ENCODE results near the gene MTA2.

GRCh38 chr11:62573592-62574362 is 27.9 kb downstream of the MTA2 start, which contains the start of gene EEF1G:
- TF ChIP-seq CTCF (conservative IDR thresholded peaks at IDR 0.05; ENCODE audit: low read depth, low read length), result no peak
- no peak for TF ChIP-seq EZH2 (IDR thresholded peaks at IDR 0.05; ENCODE audit: low read length, unreplicated experiment)

Measured in PC-3 (cell line).